IPS-20b (cell line): Measurements from ENCODE around the gene MAP3K9.

Source experiments
- H3K27ac ChIP-seq: one replicate; pipeline ENCODE4 v1.5.1; 2013; ENCODE audit warnings: low read length
- H3K27me3 ChIP-seq: 2 replicates; pipeline ENCODE4 v1.6.1; 2013; ENCODE audit warnings: mild to moderate bottlenecking, low read length, inconsistent platforms; ENCODE audit not compliant: insufficient read depth
- H3K36me3 ChIP-seq: 2 replicates; pipeline ENCODE4 v1.6.1; 2013; ENCODE audit warnings: low read depth, mild to moderate bottlenecking, inconsistent platforms, low read length, moderate library complexity; ENCODE audit not compliant: insufficient read depth
- H3K4me1 ChIP-seq: 2 replicates; pipeline ENCODE4 v1.6.1; 2013; ENCODE audit warnings: mild to moderate bottlenecking, control low read depth, inconsistent platforms, low read length, moderate library complexity; ENCODE audit not compliant: insufficient read depth
- H3K4me3 ChIP-seq: 2 replicates; pipeline ENCODE4 v1.5.1; 2013; ENCODE audit warnings: mild to moderate bottlenecking, low read length, inconsistent platforms
- H3K9ac ChIP-seq: 2 replicates; pipeline ENCODE4 v1.6.1; 2013; ENCODE audit warnings: low read depth, mild to moderate bottlenecking, inconsistent platforms, low read length, moderate library complexity
- H3K9me3 ChIP-seq: 2 replicates; pipeline ENCODE4 v1.6.1; 2013; ENCODE audit warnings: mild to moderate bottlenecking, low read depth, low read length, inconsistent platforms; ENCODE audit not compliant: insufficient read depth

Gene MAP3K9

DNA sequence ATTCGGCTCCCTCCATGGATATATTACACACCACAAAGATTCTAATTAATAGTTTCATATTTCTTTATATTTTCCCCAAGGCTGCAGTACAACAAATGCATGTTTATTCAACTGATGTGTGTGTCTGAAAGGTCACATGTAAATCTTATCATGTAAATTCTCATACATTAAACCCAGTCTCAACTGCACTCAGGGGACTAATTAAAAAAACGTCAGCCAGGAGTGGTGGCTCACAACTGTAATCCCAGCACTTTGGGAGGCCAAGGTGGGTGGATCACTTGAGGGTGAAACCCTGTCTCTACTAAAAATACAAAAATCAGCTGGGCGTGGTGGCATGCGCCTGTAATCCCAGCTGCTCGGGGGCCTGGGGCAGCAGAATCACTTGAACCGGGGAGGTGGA, 67.8 kb downstream of the MAP3K9 start:
- no peak overlapping the region for H3K4me3 ChIP-seq
- H3K27ac ChIP-seq, result no peak overlapping the region
- no peaks in the 10 kb centered on the region for H3K9me3 ChIP-seq
- no peak overlapping the region for H3K9ac ChIP-seq
- no peaks in the 10 kb centered on the region for H3K4me1 ChIP-seq
- no peaks in the 10 kb centered on the region for H3K27me3 ChIP-seq
- H3K36me3 ChIP-seq, result peaks cover 72% of the 10 kb centered on the region

DNA sequence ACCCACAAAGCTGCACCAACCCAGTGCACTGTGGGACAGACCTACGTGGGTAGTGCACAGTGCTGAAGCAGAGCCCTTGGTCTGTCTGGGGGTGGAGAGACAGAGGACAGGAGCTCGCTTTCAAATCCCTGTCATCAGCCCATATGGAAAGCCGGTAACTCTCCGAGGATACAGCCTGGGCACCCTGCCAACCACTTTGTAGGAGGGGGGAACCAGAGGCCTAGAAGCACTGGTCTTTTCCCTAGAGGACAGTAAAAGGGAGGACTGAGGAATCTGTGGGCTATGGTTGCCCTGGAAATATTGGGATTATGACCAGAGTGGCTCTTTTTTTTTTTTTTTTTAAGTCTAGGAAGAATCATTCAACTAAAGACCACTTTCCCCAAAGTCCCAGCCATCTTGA, 74.3 kb downstream of the MAP3K9 start:
- Histone ChIP-seq H3K4me1 (no peaks in the 10 kb centered on the region), H3K9me3 (no peaks in the 10 kb centered on the region), H3K27me3 (no peaks in the 10 kb centered on the region), H3K4me3 (no peak overlapping the region), H3K27ac (no peak overlapping the region), H3K36me3 (peaks cover 95% of the 10 kb centered on the region), H3K9ac (no peak overlapping the region)

DNA sequence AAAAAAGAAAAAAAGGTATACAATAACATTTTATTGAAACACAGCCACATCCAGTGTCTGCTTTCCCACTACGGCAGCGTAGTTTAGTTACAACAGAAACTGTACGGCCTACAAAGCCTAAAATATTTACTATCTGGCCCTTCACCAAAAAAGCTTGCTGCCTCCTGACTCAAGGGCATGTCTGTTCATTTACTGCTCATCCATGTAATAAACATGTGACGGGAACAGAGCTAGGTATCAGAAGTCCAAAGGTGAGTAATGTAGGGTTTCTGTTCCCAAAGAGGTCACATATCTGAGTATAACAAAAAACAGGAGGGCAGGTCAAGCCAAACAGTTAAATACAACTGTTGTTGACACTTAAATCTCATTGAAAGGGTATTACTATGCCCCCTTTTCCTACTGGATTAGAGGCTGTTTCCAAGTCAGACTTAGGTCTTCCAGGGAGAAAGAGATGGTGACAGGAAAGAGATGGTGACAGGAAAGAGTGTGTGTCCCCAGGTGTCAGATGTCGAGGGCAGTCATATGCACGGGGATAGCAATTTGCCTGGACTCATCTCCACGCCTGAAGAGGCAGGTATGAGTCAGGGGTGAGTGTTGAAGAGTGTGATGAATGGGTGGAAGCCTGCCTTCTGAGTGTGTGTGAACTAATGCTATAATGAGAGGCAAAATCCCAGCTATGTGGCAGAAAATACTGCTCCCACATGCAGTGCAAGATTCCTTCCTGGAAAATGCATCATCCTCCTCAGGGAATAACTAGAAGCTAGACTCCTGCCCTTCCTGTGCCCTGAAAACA, 77.7 kb downstream of the MAP3K9 start:
- Histone ChIP-seq H3K4me1 (no peaks in the 10 kb centered on the region), H3K9me3 (no peaks in the 10 kb centered on the region), H3K36me3 (peaks cover 90% of the 10 kb centered on the region)

DNA sequence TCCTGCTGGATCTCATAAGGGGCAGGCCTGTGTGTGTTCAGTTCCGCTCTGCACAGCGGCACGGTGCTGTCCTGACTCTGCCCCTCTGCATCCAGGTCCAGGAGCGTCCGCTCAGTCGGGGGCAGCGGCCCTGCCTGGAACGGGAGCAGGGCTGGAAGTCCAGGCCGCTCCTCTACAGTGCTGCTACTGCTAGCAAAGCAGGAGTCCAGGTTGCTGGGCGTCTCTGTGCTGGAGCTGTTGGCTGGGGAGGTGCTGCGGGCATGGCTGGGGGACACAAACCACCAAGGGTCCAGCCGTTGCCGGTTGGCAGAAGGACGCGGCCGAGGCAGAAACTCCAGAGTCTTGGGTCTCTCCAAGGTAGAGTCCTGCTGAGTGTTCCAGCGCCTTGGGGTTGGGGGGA, 78.9 kb downstream of the MAP3K9 start:
- H3K9me3 ChIP-seq, result no peaks in the 10 kb centered on the region
- H3K4me3 ChIP-seq, result no peak overlapping the region
- H3K27me3 ChIP-seq, result no peaks in the 10 kb centered on the region
- no peak overlapping the region for H3K9ac ChIP-seq
- no peaks in the 10 kb centered on the region for H3K4me1 ChIP-seq
- H3K27ac ChIP-seq, result no peak overlapping the region
- peaks cover 79% of the 10 kb centered on the region for H3K36me3 ChIP-seq

More for the DNA sequence above, 77.7 kb downstream of the MAP3K9 start:
- Histone ChIP-seq H3K9ac (no peak overlapping the region), H3K27ac (no peak overlapping the region), H3K27me3 (no peaks in the 10 kb centered on the region), H3K4me3 (no peak overlapping the region)

GRCh38 chr14:70726651-70727375, 82.5 kb downstream of the MAP3K9 start:
- no peak overlapping the region for H3K9ac ChIP-seq
- H3K36me3 ChIP-seq, result peaks cover 46% of the 10 kb centered on the region
- H3K9me3 ChIP-seq, result no peaks in the 10 kb centered on the region
- no peak overlapping the region for H3K4me3 ChIP-seq
- H3K27ac ChIP-seq, result no peak overlapping the region
- H3K4me1 ChIP-seq, result no peaks in the 10 kb centered on the region
- H3K27me3 ChIP-seq, result no peaks in the 10 kb centered on the region

- H3K27me3 ChIP-seq, result no peaks in the 10 kb centered on the region
- no peak overlapping the region for H3K27ac ChIP-seq
- H3K9me3 ChIP-seq, result no peaks in the 10 kb centered on the region
- H3K9ac ChIP-seq, result no peak overlapping the region
- H3K4me3 ChIP-seq, result no peak overlapping the region
- peaks cover 28% of the 10 kb centered on the region for H3K36me3 ChIP-seq
- H3K4me1 ChIP-seq, result no peaks in the 10 kb centered on the region
Observed at GRCh38 chr14:70724944-70725343, 84.4 kb downstream of the MAP3K9 start.

DNA sequence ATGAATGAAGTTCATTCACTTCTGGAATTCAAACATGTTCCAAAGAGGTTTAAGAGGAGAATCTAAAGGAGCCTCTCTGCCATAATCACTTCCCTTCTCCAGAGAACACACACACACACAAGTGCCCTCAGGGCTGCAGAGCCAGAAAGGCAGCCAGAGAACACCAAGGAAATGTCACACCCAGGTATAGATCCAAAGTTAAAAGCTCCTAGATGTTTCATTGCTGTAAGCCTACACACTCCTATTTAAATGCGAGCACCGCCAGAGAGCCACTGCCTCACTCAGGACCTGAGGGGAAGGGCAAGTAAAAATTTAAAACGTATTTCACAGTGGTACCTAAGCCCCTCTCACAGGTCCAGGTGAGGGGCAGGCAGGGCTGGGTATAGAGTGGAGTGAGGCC, 85.2 kb downstream of the MAP3K9 start:
- H3K4me3 ChIP-seq, result no peak overlapping the region
- H3K4me1 ChIP-seq, result no peaks in the 10 kb centered on the region
- no peak overlapping the region for H3K9ac ChIP-seq
- no peaks in the 10 kb centered on the region for H3K27me3 ChIP-seq
- H3K36me3 ChIP-seq, result peaks cover 20% of the 10 kb centered on the region
- no peak overlapping the region for H3K27ac ChIP-seq
- H3K9me3 ChIP-seq, result no peaks in the 10 kb centered on the region

- no peaks in the 10 kb centered on the region for H3K27me3 ChIP-seq
- peaks cover 11% of the 10 kb centered on the region for H3K36me3 ChIP-seq
- H3K4me1 ChIP-seq, result no peaks in the 10 kb centered on the region
- H3K4me3 ChIP-seq, result no peak overlapping the region
- no peaks in the 10 kb centered on the region for H3K9me3 ChIP-seq
- H3K27ac ChIP-seq, result no peak overlapping the region
- no peak overlapping the region for H3K9ac ChIP-seq
Observed at GRCh38 chr14:70723276-70723675, 86.0 kb downstream of the MAP3K9 start.

- Histone ChIP-seq H3K27ac (no peak overlapping the region), H3K27me3 (no peaks in the 10 kb centered on the region), H3K36me3 (peaks cover 5% of the 10 kb centered on the region; the same call in 1 of the 2 replicates), H3K4me1 (no peaks in the 10 kb centered on the region), H3K4me3 (no peak overlapping the region), H3K9ac (no peak overlapping the region), H3K9me3 (no peaks in the 10 kb centered on the region)
Observed at GRCh38 chr14:70722418-70722817, 86.9 kb downstream of the MAP3K9 start.

DNA sequence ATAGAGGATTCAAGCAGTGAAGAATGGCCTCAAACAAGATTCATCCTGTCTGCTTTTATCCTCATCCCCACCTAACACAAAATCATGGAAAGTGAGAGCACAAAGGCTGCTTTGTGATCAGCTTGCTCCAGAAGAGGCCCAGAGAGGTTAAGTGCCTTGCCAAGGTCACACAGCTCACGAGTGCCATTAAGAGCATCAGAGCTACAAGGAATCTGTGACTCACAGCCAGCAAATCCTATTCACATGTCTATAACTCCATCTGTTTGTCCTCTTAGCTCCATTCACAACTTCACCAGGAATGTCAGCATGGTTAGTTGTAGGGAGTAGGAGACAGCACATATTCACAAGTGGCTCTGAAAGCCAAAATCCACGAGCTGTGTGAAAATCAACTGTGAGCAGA, 87.8 kb downstream of the MAP3K9 start:
- no peak overlapping the region for H3K9ac ChIP-seq
- H3K4me3 ChIP-seq, result no peak overlapping the region
- H3K27me3 ChIP-seq, result no peaks in the 10 kb centered on the region
- no peaks in the 10 kb centered on the region for H3K9me3 ChIP-seq
- H3K27ac ChIP-seq, result no peak overlapping the region
- no peaks in the 10 kb centered on the region for H3K36me3 ChIP-seq
- H3K4me1 ChIP-seq, result no peaks in the 10 kb centered on the region

GRCh38 chr14:70718383-70719118, 90.8 kb downstream of the MAP3K9 start:
- no peaks in the 10 kb centered on the region for H3K9me3 ChIP-seq
- H3K27ac ChIP-seq, result no peak overlapping the region
- H3K4me3 ChIP-seq, result no peak overlapping the region
- H3K36me3 ChIP-seq, result no peaks in the 10 kb centered on the region
- no peak overlapping the region for H3K9ac ChIP-seq
- H3K27me3 ChIP-seq, result no peaks in the 10 kb centered on the region
- H3K4me1 ChIP-seq, result peaks cover under 1% of the 10 kb centered on the region; the same call in 1 of the 2 replicates
